ENCODE measurements around the gene ODF4.

ODF4 gene

GRCh38 chr17:8318010-8318935 lies 21.4 kb upstream of the ODF4 start:
- TF ChIP-seq CTCF (IDR thresholded peaks at IDR 0.05; ENCODE audit: extremely low read depth, missing control alignments) = no peak
- DNase-seq (ENCODE audit: low spot score) = no peak

GRCh38 chr17:8320262-8320661 lies 19.4 kb upstream of the ODF4 start:
- TF ChIP-seq CTCF (IDR thresholded peaks at IDR 0.05; ENCODE audit: extremely low read depth, missing control alignments) = no peak

GRCh38 chr17:8320990-8321389 lies 18.6 kb upstream of the ODF4 start:
- DNase-seq (ENCODE audit: low spot score) = peak; percentile 16
- TF ChIP-seq CTCF (IDR thresholded peaks at IDR 0.05; ENCODE audit: extremely low read depth, missing control alignments) = no peak

More at GRCh38 chr17:8320262-8320661, 19.4 kb upstream of the ODF4 start:
- no peak for DNase-seq (ENCODE audit: low spot score)

- DNase-seq (ENCODE audit: low spot score) = no peak
- no peak for TF ChIP-seq CTCF (IDR thresholded peaks at IDR 0.05; ENCODE audit: extremely low read depth, missing control alignments)
Measured at GRCh38 chr17:8322061-8322460, 17.6 kb upstream of the ODF4 start.

GRCh38 chr17:8324132-8324531 lies 15.5 kb upstream of the ODF4 start:
- DNase-seq (ENCODE audit: low spot score) = peak; percentile 8
- no peak for TF ChIP-seq CTCF (IDR thresholded peaks at IDR 0.05; ENCODE audit: extremely low read depth, missing control alignments)

DNA sequence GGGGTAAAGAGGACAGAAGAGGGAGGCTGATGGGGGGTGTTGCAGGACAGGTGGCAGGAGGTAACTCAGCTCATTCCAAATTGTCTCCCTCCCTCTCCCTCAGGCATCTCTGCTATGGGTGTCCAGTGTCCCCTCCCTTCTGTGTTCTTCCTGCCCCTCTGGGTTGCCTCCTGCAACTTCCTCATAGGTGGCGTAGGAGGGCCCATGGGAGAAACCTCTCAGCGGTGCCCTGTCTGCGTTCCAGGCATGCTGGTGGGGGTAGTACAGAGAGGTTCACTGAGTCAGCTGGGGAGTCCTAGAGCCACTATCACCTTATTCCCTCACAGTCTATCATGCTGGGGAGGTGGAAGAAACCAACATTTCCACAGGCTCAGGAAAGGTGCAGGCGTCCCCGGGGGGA lies 14.7 kb upstream of the ODF4 start:
- no peak for TF ChIP-seq CTCF (IDR thresholded peaks at IDR 0.05; ENCODE audit: extremely low read depth, missing control alignments)
- DNase-seq (ENCODE audit: low spot score) = peak; percentile 14

DNA sequence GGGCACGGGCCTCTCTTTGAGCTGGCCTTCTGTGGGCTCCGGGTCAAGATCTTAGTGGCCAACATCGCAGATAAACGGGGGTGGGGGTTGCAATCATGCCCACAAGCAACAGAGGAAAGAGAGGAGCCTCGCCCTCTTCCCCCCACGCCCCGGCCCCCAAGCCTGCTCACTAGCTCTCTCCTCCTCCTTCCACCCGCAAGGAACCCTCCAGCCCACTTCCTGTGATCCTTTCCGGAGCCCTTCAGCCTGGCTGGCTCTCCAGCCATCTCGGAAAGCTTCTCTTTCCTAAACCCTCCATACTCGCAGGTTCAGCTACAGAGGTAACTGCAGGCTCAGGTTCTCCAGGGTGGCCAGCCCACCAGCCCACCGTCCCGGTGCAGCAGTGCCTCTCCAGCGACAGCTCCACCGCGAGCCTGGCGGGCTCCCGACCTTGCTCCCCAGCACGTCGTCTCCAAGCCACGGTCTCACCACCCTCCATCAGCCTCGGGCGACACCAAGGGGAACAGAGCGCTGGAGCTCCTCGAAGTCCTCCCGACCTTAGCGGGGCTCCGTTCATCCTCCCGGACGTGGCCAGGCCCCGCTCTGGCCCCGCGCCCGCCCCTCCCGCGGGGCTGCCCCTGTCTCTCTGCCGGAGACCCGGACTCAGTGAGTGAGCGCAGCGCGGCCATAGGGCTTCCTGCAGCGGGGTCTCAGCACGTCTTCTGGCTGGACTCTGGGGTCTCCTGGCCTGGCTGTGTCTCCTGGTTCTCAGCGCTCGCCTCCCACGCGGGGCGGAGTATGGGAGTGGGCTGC lies 12.9 kb upstream of the ODF4 start:
- DNase-seq (ENCODE audit: low spot score) = peak; percentile 50

More for the DNA sequence above, 12.9 kb upstream of the ODF4 start:
- no peak for TF ChIP-seq CTCF (IDR thresholded peaks at IDR 0.05; ENCODE audit: extremely low read depth, missing control alignments)
